IMR-90 (cell line): ENCODE data around the gene RAB33B. TPM values are rescaled to one million over a fixed set of nuclear protein-coding genes. Genes with fewer than 3 reads are reported as not detected.

Source experiments
- ATAC-seq: fragments of 200-7000 bp; cut with Tn5 transposase; 2 replicates; pipeline ENCODE4 v1.9.1; 2020; ENCODE audit warnings: low read depth, mild to moderate bottlenecking, moderate library complexity
- BruUV-seq: library from RNA; stranded (reverse); fragments of 400-500 nt; replicated peaks from 2 replicates; lab custom pipeline; 2021; lab: Mats Ljungman, UMichigan
- CTCF ChIA-PET: fragments of 300-600 bp; formaldehyde crosslinking; extraction: SDS; loops from one replicate; lab custom pipeline; 2021; ENCODE audit warnings: antibody characterized with exemption; lab: Yijun Ruan, JAX
- POLR2A ChIA-PET: fragments of 300-600 bp; sonication (Branson Sonifier 250); formaldehyde crosslinking; loops from one replicate; lab custom pipeline; 2022; ENCODE audit warnings: antibody characterized with exemption; ENCODE audit not compliant: unreplicated experiment; lab: Charles Lee
- DNase-seq: peaks from one replicate; pipeline ENCODE4 v3.0.0; 2013
- H2AFZ ChIP-seq: replicated peaks from 2 replicates; pipeline ENCODE3; 2013; ENCODE audit warnings: low read length, mild to moderate bottlenecking; ENCODE audit not compliant: poor library complexity
- H2AK5ac ChIP-seq: 2 replicates; pipeline ENCODE4 v1.6.1; 2013; ENCODE audit warnings: low read depth, low read length, inconsistent platforms
- H2AK9ac ChIP-seq: replicated peaks from 2 replicates; pipeline ENCODE3; 2013; ENCODE audit warnings: mild to moderate bottlenecking, low read depth, low read length, moderate library complexity; ENCODE audit not compliant: poor library complexity
- H2BK120ac ChIP-seq: 2 replicates; pipeline ENCODE4 v1.6.1; 2013; ENCODE audit warnings: low read depth, low read length, inconsistent platforms
- H2BK15ac ChIP-seq: 3 replicates; pipeline ENCODE4 v1.6.1; 2013; ENCODE audit warnings: low read depth, low read length, inconsistent platforms
- H2BK20ac ChIP-seq: 2 replicates; pipeline ENCODE4 v1.6.1; 2013; ENCODE audit warnings: low read depth, mild to moderate bottlenecking, inconsistent platforms, low read length, moderate library complexity
- H2BK5ac ChIP-seq: 2 replicates; pipeline ENCODE4 v1.6.1; 2013; ENCODE audit warnings: mild to moderate bottlenecking, low read depth, low read length, inconsistent platforms; ENCODE audit not compliant: poor library complexity, severe bottlenecking
- H3K14ac ChIP-seq: replicated peaks from 2 replicates; pipeline ENCODE4 v1.6.1; 2013; ENCODE audit warnings: low read depth, low read length, inconsistent platforms
- H3K18ac ChIP-seq: 2 replicates; pipeline ENCODE4 v1.6.1; 2013; ENCODE audit warnings: low read depth, low read length, control low read depth
- H3K23ac ChIP-seq: 2 replicates; pipeline ENCODE4 v1.6.1; 2013; ENCODE audit warnings: low read depth, low read length, inconsistent platforms
- H3K27ac ChIP-seq: 2 replicates; pipeline ENCODE4 v1.5.1; 2013; ENCODE audit warnings: mild to moderate bottlenecking, control low read depth, low read length; ENCODE audit not compliant: insufficient read depth
- H3K27me3 ChIP-seq: 2 replicates; pipeline ENCODE4 v1.6.1; 2013; ENCODE audit warnings: low read length; ENCODE audit not compliant: control insufficient read depth, insufficient read depth
- H3K36me3 ChIP-seq: 2 replicates; pipeline ENCODE4 v1.6.1; 2013; ENCODE audit warnings: low read length, mixed read lengths; ENCODE audit not compliant: control insufficient read depth, insufficient read depth
- H3K4ac ChIP-seq: 2 replicates; pipeline ENCODE4 v1.6.1; 2013; ENCODE audit warnings: low read depth, low read length, inconsistent platforms
- H3K4me1 ChIP-seq: 2 replicates; pipeline ENCODE4 v1.6.1; 2013; ENCODE audit warnings: low read length, mixed read lengths; ENCODE audit not compliant: control insufficient read depth, insufficient read depth
- H3K4me2 ChIP-seq: 2 replicates; pipeline ENCODE4 v1.6.1; 2013; ENCODE audit warnings: low read depth, mild to moderate bottlenecking, control low read depth, low read length, moderate library complexity
- H3K4me3 ChIP-seq: 2 replicates; pipeline ENCODE4 v1.5.1; 2013; ENCODE audit warnings: low read depth, mild to moderate bottlenecking, control low read depth, low read length, moderate library complexity; ENCODE audit not compliant: insufficient read depth
- H3K56ac ChIP-seq: 2 replicates; pipeline ENCODE4 v1.6.1; 2013; ENCODE audit warnings: low read length, inconsistent platforms; ENCODE audit not compliant: insufficient read depth; ENCODE audit errors: extremely low read depth
- H3K79me1 ChIP-seq, 2 experiments: 2 replicates each; pipeline ENCODE4 v1.6.1; 2013; ENCODE audit warnings: low read length in 2 of 2, inconsistent platforms in 1 of 2, low read depth in 1 of 2
- H3K9ac ChIP-seq: 2 replicates; pipeline ENCODE4 v1.6.1; 2013; ENCODE audit warnings: low read depth, low read length, control low read depth
- H3K9me1 ChIP-seq: 2 replicates; pipeline ENCODE4 v1.6.1; 2013; ENCODE audit warnings: low read length, inconsistent platforms; ENCODE audit not compliant: insufficient read depth
- H3K9me3 ChIP-seq: 2 replicates; pipeline ENCODE4 v1.6.1; 2013; ENCODE audit warnings: low read length; ENCODE audit not compliant: control insufficient read depth, insufficient read depth
- H4K20me1 ChIP-seq: 2 replicates; pipeline ENCODE4 v1.6.1; 2013; ENCODE audit warnings: low read length, inconsistent platforms; ENCODE audit not compliant: insufficient read depth
- H4K5ac ChIP-seq: 2 replicates; pipeline ENCODE4 v1.6.1; 2013; ENCODE audit warnings: mild to moderate bottlenecking, low read depth, low read length, control low read depth
- H4K8ac ChIP-seq, 2 experiments: 2 replicates each; pipeline ENCODE4 v1.6.1; 2013; ENCODE audit warnings: low read depth in 2 of 2, low read length in 2 of 2, control low read depth in 1 of 2, inconsistent platforms in 1 of 2
- H4K91ac ChIP-seq: 2 replicates; pipeline ENCODE4 v1.6.1; 2013; ENCODE audit warnings: low read depth, low read length, inconsistent platforms; ENCODE audit not compliant: insufficient read depth
- BHLHE40 ChIP-seq: fragments of 150-350 bp; IDR thresholded peaks from 2 replicates; pipeline ENCODE4 v1.6.1; 2016; ENCODE audit warnings: mild to moderate bottlenecking, low read depth, low read length
- CEBPB ChIP-seq: IDR thresholded peaks from 2 replicates; pipeline ENCODE4 v1.6.1; 2012; ENCODE audit warnings: low read depth, low read length, improper control_type of control experiment
- CHD1 ChIP-seq: IDR thresholded peaks from 2 replicates; pipeline ENCODE4 v1.6.1; 2012; ENCODE audit warnings: low read depth, low read length, improper control_type of control experiment
- CTCF ChIP-seq: conservative IDR thresholded peaks from 2 replicates; pipeline ENCODE4 v1.5.1; 2012; ENCODE audit warnings: mild to moderate bottlenecking, low read depth, low read length, improper control_type of control experiment
- ELK1 ChIP-seq: fragments of 150-350 bp; IDR thresholded peaks from 2 replicates; pipeline ENCODE4 v1.6.1; 2016; ENCODE audit warnings: low read depth, mild to moderate bottlenecking, low read length, moderate library complexity, borderline replicate concordance
- FOS ChIP-seq: fragments of 150-350 bp; IDR thresholded peaks from 2 replicates; pipeline ENCODE4 v1.6.1; 2016; ENCODE audit warnings: low read depth, low read length
- MAFK ChIP-seq: IDR thresholded peaks from 2 replicates; pipeline ENCODE4 v1.6.1; 2012; ENCODE audit warnings: low read depth, low read length, improper control_type of control experiment
- MAZ ChIP-seq: IDR thresholded peaks from 2 replicates; pipeline ENCODE4 v1.6.1; 2012; ENCODE audit warnings: low read depth, mild to moderate bottlenecking, low read length, improper control_type of control experiment, moderate library complexity, borderline replicate concordance
- MXI1 ChIP-seq: IDR thresholded peaks from 2 replicates; pipeline ENCODE4 v1.6.1; 2012; ENCODE audit warnings: low read depth, mild to moderate bottlenecking, low read length, moderate library complexity, borderline replicate concordance
- NFE2L2 ChIP-seq: fragments of 150-350 bp; IDR thresholded peaks from 2 replicates; pipeline ENCODE4 v1.6.1; 2016; ENCODE audit warnings: low read depth, mild to moderate bottlenecking, low read length
- POLR2A ChIP-seq: IDR thresholded peaks from 2 replicates; pipeline ENCODE4 v1.6.1; 2012; ENCODE audit warnings: mild to moderate bottlenecking, low read depth, low read length
- RAD21 ChIP-seq: IDR thresholded peaks from 2 replicates; pipeline ENCODE4 v1.6.1; 2012; ENCODE audit warnings: low read length, improper control_type of control experiment
- RCOR1 ChIP-seq: IDR thresholded peaks from 2 replicates; pipeline ENCODE4 v1.6.1; 2012; ENCODE audit warnings: mild to moderate bottlenecking, low read length, improper control_type of control experiment; ENCODE audit not compliant: insufficient replicate concordance
- RFX5 ChIP-seq: IDR thresholded peaks from 2 replicates; pipeline ENCODE4 v1.8.0; 2012; ENCODE audit warnings: low read depth, mild to moderate bottlenecking, low read length, moderate library complexity
- SMC3 ChIP-seq: fragments of 150-350 bp; IDR thresholded peaks from 2 replicates; pipeline ENCODE4 v1.6.1; 2016; ENCODE audit warnings: low read depth, mild to moderate bottlenecking, antibody characterized with exemption, low read length, moderate library complexity
- USF2 ChIP-seq: fragments of 150-350 bp; IDR thresholded peaks from 2 replicates; pipeline ENCODE4 v1.6.1; 2017; ENCODE audit warnings: mild to moderate bottlenecking, antibody characterized with exemption, low read length, low read depth
- dilution Hi-C: fragments of 300-500 bp; cut with HindIII; formaldehyde crosslinking; loops from one replicate; pipeline ENCODE4 v1.14.3; 2018; ENCODE audit warnings: low sequenced_read_pairs; ENCODE audit not compliant: unreplicated experiment
- in situ Hi-C: fragments of 300-500 bp; cut with MboI; formaldehyde crosslinking; loops from 3 replicates; pipeline ENCODE4 v1.14.3; 2019; ENCODE audit warnings: low sequenced_read_pairs, inconsistent platforms, mixed read lengths
- intact Hi-C: fragments of 100-400 bp; cut with micrococcal nuclease; formaldehyde crosslinking; loops from 2 replicates; pipeline ENCODE4 v1.10.0; 2022
- polyA plus RNA-seq, 3 experiments: library from polyadenylated mRNA; depleted of rRNA; stranded (reverse); fragments of >200 nt; gene quantifications; 2 replicates each; pipeline ENCODE4 v1.2.3, GENCODE V29; 2012; ENCODE audit warnings: low replicate concordance in 1 of 3
- total RNA-seq: library from RNA; depleted of rRNA; stranded (reverse); fragments of >200 nt; gene quantifications from 2 replicates; pipeline ENCODE4 v1.2.3, GENCODE V29; 2012

The RAB33B gene
- total and polyA plus RNA-seq, 2 of the 4 experiments (the other 2 are of a cell fraction): 3.7 to 7.3 TPM

GRCh38 chr4:139503622-139504166, 49.8 kb downstream of the RAB33B start:
- no peak overlapping the region for H2BK15ac ChIP-seq
- no peak overlapping the region for H3K9ac ChIP-seq
- peaks cover 1% of the 10 kb centered on the region; the same call in 1 of the 2 replicates for H3K4me1 ChIP-seq
- no peak overlapping the region for H3K14ac ChIP-seq
- no peak for DNase-seq
- H3K56ac ChIP-seq: no peak overlapping the region
- no peak overlapping the region for H4K91ac ChIP-seq
- H3K36me3 ChIP-seq: peaks cover 7% of the 10 kb centered on the region
- H3K18ac ChIP-seq: no peak overlapping the region
- CTCF ChIA-PET: no interaction called here
- POLR2A ChIA-PET: no interaction called here
- no peaks in the 10 kb centered on the region for H3K27me3 ChIP-seq
- no peak for ATAC-seq
- dilution Hi-C loops: no loop called here
- TF ChIP-seq CHD1 (no peak), CTCF (no peak), CEBPB (no peak), MAZ (no peak), RFX5 (no peak), FOS (no peak), MXI1 (no peak), RAD21 (no peak), USF2 (no peak), NFE2L2 (no peak), SMC3 (no peak), ELK1 (no peak), POLR2A (no peak), MAFK (no peak), RCOR1 (no peak), BHLHE40 (no peak)
- no peak overlapping the region for H3K23ac ChIP-seq
- no peak overlapping the region for H4K8ac ChIP-seq
- no peak overlapping the region for H2BK5ac ChIP-seq
- H3K9me1 ChIP-seq: peaks cover 5% of the 10 kb centered on the region; the same call in 1 of the 2 replicates
- no peak overlapping the region for H2BK20ac ChIP-seq
- no peaks in the 10 kb centered on the region for H3K79me1 ChIP-seq
- no TSS peak for BruUV-seq
- H2AFZ ChIP-seq: no peak overlapping the region
- no peak overlapping the region for H2BK120ac ChIP-seq
- H4K20me1 ChIP-seq: no peaks in the 10 kb centered on the region
- no peak overlapping the region for H3K4me3 ChIP-seq
- no peak overlapping the region for H2AK5ac ChIP-seq
- H4K5ac ChIP-seq: no peak overlapping the region
- H3K27ac ChIP-seq: no peak overlapping the region
- H3K4me2 ChIP-seq: no peak overlapping the region
- peaks cover 2% of the 10 kb centered on the region; the same call in 1 of the 2 replicates for H3K9me3 ChIP-seq
- no peak overlapping the region for H3K4ac ChIP-seq
- in situ Hi-C loops: no loop called here
- H2AK9ac ChIP-seq: no peak overlapping the region
- intact Hi-C loops: no loop called here
